T follicular helper cell (primary cell): ENCODE results near the gene RAD51B.
"Not testable (repeated sequence)": the region's sequence is repeated elsewhere in the genome, so short reads cannot be mapped to it uniquely, and the experiment has no call there.

Experiments
- DNase-seq: peaks from one replicate; pipeline ENCODE4 v3.0.0-alpha.2; 2020; ENCODE audit warnings: low read depth
- total RNA-seq, 2 experiments: gene quantifications; one replicate each; lab custom pipeline; 2026; lab: John Stamatoyannopoulos, UW

RAD51B gene
- 3.0 to 7.4 reads per million in 2 experiments for total RNA-seq

DNA sequence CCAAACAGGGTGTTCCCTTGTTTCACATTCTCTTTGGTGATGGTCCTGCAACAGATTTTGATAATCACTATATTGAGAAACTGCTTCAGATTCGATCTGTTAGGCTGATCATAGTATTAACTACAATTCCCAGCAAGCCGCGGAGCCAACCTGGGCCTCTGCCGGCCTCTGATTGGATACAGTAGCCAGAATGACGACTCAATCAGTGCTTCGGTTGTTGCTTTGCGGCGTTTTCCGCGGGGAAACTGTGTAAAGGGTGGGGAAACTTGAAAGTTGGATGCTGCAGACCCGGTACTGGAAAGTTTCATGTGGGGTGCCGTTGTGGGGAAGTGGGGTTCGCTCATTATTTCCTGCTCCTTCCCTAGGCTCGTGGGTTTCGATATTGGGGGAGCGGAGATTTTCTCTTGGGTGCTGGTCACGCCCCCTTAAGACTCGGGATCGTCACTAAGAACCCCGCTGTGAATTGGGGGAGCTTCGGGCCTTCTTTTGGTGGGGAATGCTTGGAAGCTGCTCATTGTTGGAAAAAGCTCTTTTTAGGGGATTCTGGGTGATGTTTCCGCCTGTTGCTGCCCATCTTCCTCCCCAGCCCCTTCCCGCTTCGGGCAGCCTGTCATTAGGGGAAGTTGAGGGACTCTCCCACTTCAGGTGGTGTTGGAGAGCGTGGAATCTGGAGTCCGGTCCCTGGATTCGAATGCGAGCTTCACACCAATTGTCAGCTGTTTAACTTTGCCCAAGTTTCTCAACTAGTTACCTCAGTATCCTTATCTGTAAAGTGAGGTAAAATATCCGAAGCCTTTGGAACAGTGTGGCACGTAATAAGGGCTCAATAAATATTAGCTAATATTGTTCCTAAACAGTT, at the start of gene RAD51B:
RAD51B (plus strand) TSS at position 217 of the 859 bp plus-strand sequence.
- DNase-seq = peak; percentile 83

DNA sequence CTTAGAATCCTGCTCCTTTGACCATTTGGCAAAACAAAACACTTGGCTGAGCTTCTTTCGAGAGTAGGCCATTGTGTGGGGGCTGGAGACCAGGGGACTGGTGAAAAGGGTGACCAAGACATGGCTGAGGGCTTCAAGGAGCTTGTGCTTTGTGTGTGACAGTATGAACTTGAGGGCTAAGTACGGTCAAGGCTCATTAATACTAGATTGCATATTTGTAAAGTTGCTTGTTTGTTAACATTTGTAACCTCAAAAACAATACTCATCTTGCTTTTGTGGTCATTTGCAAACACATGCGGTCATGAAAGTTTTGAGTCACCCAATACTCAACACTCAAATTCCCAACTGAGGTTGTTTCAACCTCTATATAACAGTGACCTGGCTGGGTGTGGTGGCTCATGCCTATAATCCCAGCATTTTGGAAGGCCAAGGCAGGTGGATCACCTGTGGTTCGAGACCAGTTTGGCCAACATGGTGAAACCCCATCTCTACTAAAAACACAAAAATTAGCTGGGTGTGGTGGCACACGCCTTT, 45.7 kb upstream of the RAD51B start:
- DNase-seq = no peak

DNA sequence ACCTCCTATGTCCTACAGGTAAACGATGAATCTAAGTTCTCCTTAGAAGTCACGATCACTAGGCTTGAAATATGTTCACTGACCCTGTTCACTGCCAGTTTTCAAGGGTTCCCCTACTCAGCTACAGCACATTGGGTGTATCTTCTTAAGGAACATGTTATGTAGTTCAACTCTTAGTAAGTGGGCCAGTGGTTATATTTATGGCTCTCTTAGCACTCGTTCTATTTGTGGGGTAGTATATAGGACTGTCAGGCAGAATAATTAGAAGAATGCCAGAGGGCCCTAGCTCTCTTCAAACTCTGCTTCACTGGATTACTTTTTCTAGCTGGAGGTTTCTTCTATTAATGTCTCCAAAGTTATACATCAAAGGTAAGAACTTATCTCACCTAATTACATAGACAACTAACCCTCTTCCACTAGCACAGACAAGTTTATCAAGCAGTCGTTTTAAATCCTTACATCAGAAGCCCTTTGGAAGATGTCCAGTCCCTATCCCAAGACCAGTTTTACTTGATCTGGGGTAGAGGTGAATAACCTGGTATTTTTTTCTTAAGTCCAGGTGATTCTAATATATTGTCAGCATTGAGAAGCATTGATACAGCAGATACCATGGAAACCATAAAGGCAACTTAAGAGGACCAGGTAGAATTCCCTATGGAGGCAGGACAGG, 42.8 kb upstream of the RAD51B start:
- DNase-seq = no peak

DNA sequence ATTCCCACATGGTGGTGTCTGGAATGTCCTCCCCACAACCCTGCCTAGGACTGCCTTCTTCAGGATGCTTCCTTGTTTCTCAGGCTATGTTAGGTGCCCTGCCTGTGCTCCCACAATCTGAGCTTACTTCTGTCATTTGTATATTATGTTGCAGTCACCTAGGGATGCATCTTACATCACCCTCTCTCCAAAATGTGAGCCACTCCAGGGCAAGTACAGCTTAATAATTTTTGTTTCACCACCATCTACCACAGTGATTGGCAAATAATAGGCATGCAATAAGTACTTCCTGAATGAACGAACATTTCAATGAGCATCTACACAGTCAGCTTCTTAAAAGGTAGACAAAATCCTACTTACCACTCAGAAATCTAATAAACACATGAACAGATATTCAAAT, 40.8 kb upstream of the RAD51B start:
- no peak for DNase-seq

DNA sequence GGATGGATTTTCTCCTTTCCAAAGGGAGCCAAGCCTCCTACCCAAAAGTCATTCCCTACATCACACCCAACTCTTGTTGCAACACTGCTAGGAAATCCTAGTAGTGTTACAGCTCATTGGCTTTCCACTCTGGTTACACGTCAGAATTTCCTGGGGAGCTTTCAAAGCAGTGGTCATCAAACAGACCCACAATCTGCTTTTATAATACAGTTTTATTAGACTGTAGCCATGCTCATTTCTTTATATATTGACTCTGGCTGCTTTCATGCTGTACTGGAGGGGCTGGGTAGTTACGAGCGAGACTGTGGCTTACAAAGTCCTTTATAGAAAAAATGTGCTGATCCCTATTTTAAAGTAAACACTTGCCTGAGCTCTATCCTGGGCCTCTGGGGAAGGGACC, 37.5 kb upstream of the RAD51B start:
- DNase-seq = no peak

DNA sequence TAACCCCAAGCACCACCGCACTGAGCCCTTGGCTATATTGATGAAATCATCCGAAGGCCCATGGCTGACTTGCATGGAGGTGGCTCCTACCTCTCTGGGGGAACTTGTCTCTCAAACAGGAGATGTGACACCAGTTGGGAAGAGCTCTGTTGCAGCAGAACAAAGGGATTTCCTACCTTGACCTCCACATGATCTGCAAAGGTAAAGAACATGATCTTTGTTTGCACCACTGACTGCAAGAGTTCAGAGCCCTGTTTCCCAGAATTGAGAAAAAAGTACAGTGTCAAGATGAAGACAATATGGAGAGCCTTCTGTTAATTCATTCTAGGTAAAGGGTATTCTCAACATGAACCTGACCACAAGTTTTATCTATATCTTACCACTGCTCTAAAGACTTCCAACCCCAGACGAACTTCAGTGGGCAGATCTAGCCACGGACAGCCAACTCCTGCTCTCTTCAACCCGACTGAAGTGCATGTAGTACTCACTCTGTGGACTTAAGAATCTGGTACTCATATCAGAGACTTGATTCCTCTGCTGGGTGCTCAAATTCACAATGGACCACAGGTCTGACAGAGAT, 35.2 kb upstream of the RAD51B start:
- no peak for DNase-seq

DNA sequence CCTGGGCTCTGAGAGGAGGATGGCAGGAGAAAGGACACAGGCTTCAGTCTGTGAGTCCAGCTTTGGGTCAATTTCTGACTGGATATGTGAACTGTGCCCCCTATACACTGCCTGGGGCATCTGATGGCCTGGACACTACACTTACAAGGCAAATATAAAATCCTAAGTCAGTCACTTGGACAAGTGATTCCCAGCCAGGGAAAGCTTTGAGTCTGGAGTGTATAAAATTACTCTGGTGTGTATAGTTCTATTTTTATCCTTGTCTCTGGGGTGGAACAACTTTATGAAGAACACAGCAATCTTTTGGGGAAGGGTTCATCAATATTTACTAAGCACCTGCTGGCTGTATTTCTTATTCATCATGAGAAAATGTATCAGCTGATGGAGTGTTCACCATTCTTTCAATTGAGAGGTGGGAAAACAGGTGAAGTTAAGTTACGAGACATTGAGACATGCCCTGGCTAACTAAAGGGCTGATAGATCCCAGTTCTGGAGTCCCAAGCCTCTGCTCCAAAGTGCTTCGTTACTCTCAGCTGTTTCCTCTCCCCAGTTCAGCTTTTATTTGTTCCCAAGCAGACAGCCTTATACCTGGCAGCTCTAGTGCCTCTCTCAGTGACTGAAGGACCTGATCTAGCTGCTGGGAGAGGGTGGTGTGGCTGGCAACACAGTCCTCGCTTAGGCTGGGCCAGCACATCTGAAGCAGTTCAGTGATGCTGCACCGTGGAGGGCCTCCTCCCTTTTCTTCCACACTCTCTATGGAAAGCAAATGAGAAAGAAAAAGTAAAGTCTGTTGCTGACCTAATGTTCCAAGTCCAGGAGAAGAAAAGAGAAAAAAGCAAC, 34.1 kb upstream of the RAD51B start:
- no peak for DNase-seq

DNA sequence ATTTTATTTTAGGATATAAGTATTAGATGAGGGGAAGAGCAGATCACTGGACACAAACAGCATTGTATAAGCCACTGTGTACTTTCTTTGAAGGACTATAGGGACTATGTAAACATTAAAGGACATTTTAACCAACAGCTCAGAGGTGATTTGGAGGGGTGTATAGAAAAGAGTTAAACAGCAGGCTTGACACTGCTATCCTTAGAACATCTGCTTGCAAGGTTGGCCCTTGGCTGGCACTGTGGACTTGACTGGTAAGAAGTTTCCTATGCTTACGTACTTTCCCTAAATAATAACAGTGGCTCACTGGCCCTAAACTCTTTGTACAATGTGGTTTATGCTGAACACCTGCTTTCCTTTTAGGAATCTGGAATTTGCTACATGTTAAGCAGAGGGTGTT, 31.9 kb upstream of the RAD51B start:
- DNase-seq = no peak

DNA sequence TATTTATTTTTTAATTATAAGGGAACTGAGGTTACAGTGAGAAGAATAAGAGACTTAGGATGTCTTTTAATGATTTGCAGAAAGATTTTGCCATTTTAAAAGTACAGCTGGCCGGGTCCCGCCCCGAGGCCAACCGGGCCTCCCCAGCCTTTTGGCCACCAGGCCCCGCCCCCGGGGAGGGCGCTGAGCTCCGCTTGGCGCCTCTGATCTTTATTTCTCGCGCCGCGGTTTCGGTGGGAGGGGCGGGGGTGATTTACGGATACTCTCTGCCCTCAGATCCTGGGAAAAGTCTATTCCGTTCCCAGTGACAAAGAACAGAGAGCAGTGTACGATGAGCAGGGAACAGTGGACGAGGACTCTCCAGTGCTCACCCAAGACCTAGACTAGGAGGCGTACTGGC, 20.8 kb upstream of the RAD51B start:
- DNase-seq = no peak

DNA sequence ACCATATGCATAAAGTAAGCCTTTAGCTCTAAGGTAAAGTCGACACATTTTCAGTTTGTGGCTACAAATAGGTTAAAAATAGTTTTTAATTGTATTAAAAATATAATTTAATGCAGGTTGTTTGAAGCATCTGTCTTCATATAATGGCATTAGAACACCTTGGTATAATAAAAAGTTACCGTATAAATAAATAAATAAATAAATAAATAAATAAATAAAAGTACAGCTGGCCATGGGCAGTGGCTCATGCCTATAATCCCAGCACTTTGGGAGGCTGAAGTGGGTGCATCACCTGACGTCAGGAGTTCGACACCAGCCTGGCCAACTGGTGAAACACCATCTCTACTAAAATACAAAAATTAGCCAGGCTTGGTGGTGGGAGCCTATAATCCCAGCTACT, 18.8 kb upstream of the RAD51B start:
- no peak for DNase-seq

DNA sequence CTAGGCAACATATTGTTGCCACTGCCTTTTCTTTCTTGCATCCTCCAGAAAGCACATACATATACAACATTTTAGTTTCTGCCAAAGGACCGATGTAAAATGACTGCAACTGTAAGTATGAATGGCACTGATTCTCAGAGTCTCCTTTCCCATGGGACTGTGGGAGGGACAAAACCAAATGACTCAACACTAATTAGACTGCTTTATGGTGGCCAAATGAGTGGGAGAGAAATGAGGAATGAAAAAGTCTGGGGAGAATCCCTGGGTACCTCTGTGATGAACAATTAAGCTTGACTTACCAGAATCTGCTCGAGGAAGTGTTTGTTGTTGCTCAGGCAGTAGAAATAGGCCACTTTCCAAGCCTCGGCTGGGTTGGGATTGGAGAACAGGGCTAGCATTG, 13.3 kb upstream of the RAD51B start:
- DNase-seq = no peak

DNA sequence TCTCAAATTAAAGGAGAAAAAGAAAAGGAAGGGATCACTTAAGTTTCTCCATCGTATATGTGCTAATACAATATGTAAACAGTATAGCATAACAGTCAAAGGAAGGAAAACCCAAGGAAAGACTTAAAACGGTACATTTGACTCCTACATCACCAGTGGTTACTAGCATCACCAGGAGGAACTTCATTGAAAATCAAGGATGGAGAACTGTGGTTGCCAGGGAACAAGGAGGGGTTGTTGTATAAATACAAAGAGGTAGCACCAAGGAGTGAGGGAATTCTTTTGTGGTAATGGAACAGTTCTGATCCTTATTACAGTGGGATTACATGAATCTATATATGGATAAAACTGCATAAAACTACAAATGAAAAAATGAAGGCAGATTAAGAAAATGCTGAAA, 4.8 kb upstream of the RAD51B start:
- no peak for DNase-seq

DNA sequence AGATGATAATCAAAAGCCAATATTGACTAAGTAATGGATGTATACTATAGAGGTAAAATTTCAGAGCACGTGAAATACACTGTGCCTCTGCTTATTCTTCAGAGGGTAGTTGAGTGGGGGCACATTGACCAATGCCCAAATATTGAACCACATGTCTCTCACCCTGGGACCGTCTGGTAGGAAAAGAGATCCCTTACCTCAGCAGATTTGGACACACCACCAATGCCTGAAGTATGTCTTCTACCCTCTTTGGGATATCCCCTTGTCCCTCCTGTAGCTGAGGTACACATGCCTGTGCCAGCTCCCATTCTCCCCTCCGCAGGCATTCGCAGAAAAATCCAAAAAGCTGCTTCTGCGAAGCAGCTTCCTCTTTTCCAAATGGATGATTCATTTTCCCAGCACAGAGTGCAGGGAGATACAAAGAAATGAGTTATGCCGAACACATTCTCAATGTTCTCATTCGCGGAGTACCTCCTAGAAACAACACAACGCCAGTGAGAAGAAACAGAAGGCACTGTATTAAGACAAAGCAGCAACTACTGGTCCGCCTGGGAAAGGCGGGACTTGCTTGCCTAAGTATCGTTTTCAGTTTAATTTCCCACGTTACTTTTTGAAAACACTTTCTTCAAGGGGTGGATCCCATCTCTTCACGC, 3.9 kb upstream of the RAD51B start:
- no peak for DNase-seq

DNA sequence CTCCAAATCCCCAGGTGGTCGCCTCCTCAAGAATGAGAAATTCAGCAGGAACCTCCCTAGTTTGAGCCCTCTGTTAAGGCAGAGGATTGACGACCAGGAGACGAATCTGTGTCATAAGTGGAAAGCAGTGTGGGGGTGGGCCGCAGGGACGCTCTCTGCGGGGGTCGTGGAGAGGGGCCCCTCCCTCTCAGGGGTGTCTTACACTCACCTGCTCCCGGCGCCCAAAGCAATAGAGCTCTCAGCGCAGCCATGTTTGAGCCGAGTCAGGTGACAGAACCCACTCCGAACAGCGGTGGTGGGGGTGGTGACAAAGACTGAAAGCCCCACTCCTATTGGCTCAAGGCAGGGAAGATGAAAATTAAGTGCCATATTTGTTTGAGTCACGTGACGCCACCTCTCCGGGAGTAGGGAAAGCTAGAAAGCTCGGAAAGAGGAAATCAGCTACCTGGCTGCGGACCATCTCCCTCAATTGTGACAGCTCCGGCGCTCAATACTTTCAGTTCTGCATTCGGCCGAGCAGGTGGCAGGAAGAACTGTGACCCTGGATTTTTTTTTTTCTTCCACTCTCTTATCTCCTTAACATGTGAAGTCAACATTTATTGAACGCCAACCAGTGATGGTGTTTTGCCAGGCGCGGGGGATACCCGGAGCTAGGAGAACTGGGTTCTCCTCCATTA, 3.1 kb upstream of the RAD51B start, which contains the start of gene ZFYVE26:
ZFYVE26 (minus strand) TSS at position 265 of the 677 bp plus-strand sequence. CDS start 627 bp downstream, outside the sequence.
- peak; percentile 87 for DNase-seq

DNA sequence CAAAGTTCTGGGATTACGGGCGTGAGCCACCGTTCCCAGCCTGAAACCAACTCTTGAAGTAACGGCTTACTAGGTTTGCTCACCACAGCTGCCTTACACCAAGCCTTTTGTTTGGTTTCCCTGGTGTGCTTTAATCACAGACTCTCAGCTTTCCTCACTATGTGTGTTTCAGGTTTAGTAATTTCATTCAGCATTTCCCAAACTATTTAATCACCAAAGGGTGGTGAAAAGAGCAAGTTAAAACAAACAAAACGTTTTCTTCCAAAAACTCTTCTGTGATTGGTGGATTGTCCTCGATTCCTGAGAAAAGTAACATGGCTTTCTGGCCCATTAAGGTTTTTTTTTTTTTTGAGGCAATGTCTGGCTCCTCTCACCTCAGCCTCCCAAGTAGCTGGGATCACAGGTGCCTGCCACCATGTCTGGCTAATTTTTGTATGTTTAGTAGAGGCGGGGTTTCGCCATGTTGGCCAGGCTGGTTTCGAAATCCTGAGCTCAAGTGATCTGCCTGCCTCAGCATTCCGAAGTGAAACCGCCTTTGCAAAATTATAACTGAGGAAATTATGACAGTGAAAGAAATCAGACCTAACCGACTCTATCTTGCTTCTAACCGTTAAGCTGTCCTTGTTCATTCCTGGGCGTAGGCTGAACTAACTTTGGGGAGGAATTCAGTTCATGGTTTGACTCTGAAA, 1.7 kb upstream of the RAD51B start:
- DNase-seq = no peak

DNA sequence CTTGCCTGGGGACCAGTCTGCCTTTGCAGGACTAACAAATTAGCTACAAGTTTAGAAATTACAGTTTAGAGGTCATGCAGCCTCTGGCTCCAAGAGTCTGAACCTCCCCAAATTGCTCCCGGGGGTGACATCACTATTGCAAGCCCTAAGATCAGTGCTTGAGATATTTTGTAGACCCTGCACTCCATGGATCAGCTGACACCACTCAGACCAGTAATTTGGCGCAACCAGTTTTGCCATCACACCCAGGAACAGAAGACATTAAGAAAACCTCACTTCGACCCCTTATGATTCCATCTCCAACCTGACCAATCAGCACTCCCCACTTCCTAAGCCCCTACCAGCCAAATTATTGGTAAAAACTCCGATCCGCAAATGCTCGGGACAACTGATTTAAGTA, 1.1 kb upstream of the RAD51B start:
- not testable (repeated sequence) for DNase-seq

DNA sequence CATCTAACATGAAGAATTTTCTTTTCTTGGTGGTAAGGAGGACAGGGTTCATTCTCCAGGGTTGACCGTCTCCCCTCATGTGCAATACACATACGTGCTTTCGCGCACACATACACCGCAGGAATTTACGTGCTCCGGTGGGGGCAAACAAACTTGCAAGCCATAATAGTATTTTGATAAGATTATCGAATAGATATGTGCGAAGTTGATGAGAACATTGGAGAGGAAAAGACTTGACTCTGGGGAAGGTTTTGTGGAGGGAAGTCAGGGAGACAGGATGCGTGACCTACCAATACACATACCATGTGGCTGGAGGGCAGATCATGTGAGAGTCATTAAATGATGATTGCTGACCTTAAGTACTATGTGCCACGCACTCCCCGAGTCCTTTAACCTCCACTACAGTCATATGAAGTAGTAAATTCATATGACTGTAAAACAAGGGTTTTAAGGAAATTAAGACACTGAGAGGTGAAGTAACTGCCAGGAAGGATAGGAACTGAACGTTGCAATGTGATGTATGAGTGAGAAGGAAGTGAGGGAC, 921 bp downstream of the RAD51B start:
- no peak for DNase-seq

DNA sequence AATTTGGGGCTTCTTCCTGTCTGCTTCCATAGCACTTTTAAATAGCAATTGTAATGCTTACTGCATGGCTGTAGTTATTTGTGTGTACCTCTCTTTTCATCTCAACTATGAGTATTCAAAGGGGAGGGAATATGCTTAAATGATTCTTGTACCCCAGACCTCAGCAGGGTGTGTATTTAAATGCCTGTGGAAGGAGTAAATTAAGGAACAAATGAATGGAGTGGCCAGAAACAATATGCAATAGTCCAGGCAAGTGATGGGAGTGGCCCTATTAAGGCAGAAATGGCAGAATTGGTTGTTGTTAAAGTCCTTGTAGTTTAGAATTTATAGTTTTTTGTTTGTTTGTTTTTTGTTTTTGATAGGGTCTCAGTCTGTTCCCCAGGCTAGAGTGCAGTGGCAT, 1.5 kb downstream of the RAD51B start:
- DNase-seq = no peak

DNA sequence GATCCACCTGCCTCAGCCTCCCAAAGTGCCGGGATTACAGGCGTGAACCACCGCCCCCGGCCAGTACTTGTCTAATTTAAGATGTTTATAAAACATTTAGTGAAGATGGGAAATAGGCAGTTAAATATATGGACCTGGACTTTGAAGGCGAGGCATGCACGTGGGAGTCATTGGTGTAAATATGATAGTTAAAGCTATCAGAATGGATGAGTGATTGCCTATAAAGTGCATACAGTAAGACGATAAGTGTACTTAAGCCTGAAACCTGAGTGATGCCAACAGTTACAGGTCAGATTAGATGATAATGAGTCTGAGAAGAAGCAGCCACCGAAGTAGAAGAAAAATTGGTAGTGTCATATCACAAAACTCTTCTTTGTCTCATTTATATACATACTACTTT, 11.5 kb downstream of the RAD51B start:
- DNase-seq = no peak

DNA sequence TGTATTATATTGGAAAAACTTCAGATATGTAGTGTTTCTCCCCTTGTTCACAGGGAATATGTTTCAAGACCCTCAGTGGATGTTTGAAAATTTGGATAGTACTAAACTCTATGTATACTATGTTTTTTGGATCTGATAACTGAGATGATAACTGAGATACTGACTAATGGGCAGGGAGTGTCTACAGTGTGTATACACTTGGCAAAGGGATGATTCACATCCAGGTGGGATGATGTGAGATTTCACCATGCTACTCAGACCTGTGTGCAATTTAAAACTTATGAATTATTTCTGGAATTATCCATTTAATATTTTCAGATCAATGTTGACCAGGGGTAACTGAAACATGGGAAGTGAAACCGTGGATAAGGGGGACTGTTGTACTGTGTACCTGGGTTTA, 13.8 kb downstream of the RAD51B start:
- DNase-seq = no peak
